K562 (cell line): ENCODE results near the gene RBM27. TPM values are rescaled to one million over a fixed set of nuclear protein-coding genes. Genes with fewer than 3 reads are reported as not detected.
A peak's percentile ranks its signal among the peaks of the same experiment; 100 is the strongest.

ENCODE experiments used
- ATAC-seq: fragments of 200-7000 bp; cut with Tn5 transposase; 3 replicates; pipeline ENCODE4 v1.9.1; 2020; ENCODE audit warnings: moderate library complexity
- BruUV-seq: library from RNA; stranded (reverse); fragments of 400-500 nt; replicated peaks from 2 replicates; lab custom pipeline; 2021; lab: Mats Ljungman, UMichigan
- CTCF ChIA-PET: fragments of 300-600 bp; formaldehyde crosslinking; extraction: SDS; loops from one replicate; lab custom pipeline; 2021; ENCODE audit warnings: low intra/inter-chr PET ratio; lab: Yijun Ruan, JAX
- POLR2A ChIA-PET: fragments of 300-600, 350-650 bp; sonication (Branson Sonifier 250); formaldehyde crosslinking; extraction: SDS; loops from one replicate; lab custom pipeline; 2021; ENCODE audit warnings: antibody characterized with exemption, inconsistent platforms; lab: Yijun Ruan, JAX
- DNase-seq, 4 experiments: peaks; one replicate each; pipeline versions ENCODE4 v3.0.0 to v3.0.0-alpha.2; 2011 to 2018; ENCODE audit warnings: low spot score in 3 of 4, mixed read lengths in 3 of 4; ENCODE audit errors: extremely low read depth in 1 of 4
- FAIRE-seq: peaks from 2 replicates; lab custom pipeline; 2011; peaks lifted over from hg19 to GRCh38; lab: Jason Lieb, UNC
- H2AFZ ChIP-seq: 2 replicates; pipeline ENCODE4 v1.6.0; 2011; ENCODE audit warnings: low read depth, low read length, control low read depth, inconsistent platforms
- H3K27ac ChIP-seq: fragments of 200-600 bp; 3 replicates; pipeline ENCODE4 v1.8.0; 2011; ENCODE audit warnings: low read depth, mild to moderate bottlenecking, control low read depth, inconsistent platforms, low read length, moderate library complexity, mixed read lengths; ENCODE audit errors: extremely low read depth
- H3K27me3 ChIP-seq, 2 experiments: fragments of 300-600 bp in 1 of 2; 2 replicates in 1 of 2; 3 replicates in 1 of 2; pipeline versions ENCODE4 v1.6.0 to v1.8.0; 2011; ENCODE audit warnings: inconsistent platforms in 2 of 2, low read length in 2 of 2, mild to moderate bottlenecking in 1 of 2, mixed read lengths in 1 of 2, moderate library complexity in 1 of 2; ENCODE audit not compliant: control insufficient read depth in 2 of 2, insufficient read depth in 2 of 2
- H3K36me3 ChIP-seq: fragments of 300-600 bp; 3 replicates; pipeline ENCODE4 v1.8.0; 2011; ENCODE audit warnings: mild to moderate bottlenecking, low read length, inconsistent platforms; ENCODE audit not compliant: control insufficient read depth, insufficient read depth
- H3K4me1 ChIP-seq, 2 experiments: fragments of 200-600 bp in 1 of 2; replicated peaks in 1 of 2; 2 replicates in 1 of 2; 3 replicates in 1 of 2; pipeline versions ENCODE4 v1.5.1 to v1.8.0; 2011; ENCODE audit warnings: inconsistent platforms in 2 of 2, low read length in 2 of 2, mild to moderate bottlenecking in 1 of 2, mixed read lengths in 1 of 2, moderate library complexity in 1 of 2; ENCODE audit not compliant: control insufficient read depth in 2 of 2, insufficient read depth in 2 of 2
- H3K4me2 ChIP-seq: 2 replicates; pipeline ENCODE4 v1.6.1; 2011; ENCODE audit warnings: low read length, control low read depth, inconsistent platforms, mixed read lengths; ENCODE audit not compliant: insufficient read depth
- H3K4me3 ChIP-seq: fragments of 200-600 bp; sonication (generic), shearing (Covaris generic); 2 replicates; pipeline ENCODE4 v1.5.1; 2016; ENCODE audit warnings: control low read depth, inconsistent platforms
- H3K79me2 ChIP-seq: fragments of 200-600 bp; 3 replicates; pipeline ENCODE4 v1.8.0; 2011; ENCODE audit warnings: low read length, inconsistent platforms; ENCODE audit not compliant: control insufficient read depth, insufficient read depth
- H3K9ac ChIP-seq, 2 experiments: 2 replicates each; pipeline versions ENCODE4 v1.6.0 to v1.6.1; 2011; ENCODE audit warnings: low read depth in 2 of 2, low read length in 2 of 2, control low read depth in 1 of 2, inconsistent platforms in 1 of 2, mild to moderate bottlenecking in 1 of 2, mixed read lengths in 1 of 2; ENCODE audit not compliant: insufficient read depth in 1 of 2
- H3K9me1 ChIP-seq: one replicate; pipeline ENCODE4 v1.6.0; 2011; ENCODE audit warnings: inconsistent platforms, mild to moderate bottlenecking, low read length, moderate library complexity; ENCODE audit not compliant: control insufficient read depth, insufficient read depth
- H3K9me3 ChIP-seq: replicated peaks from 2 replicates; pipeline ENCODE4 v1.5.1; 2011; ENCODE audit warnings: low read depth, low read length, inconsistent platforms; ENCODE audit not compliant: control insufficient read depth, insufficient read depth
- H4K20me1 ChIP-seq: replicated peaks from 2 replicates; pipeline ENCODE4 v1.6.1; 2011; ENCODE audit warnings: low read length, inconsistent platforms, mixed read lengths; ENCODE audit not compliant: control insufficient read depth, insufficient read depth
- ASH1L ChIP-seq: fragments of 450-650 bp; IDR thresholded peaks from 2 replicates; pipeline ENCODE4 v1.6.1; 2018; ENCODE audit warnings: borderline replicate concordance, mild to moderate bottlenecking, low read depth; ENCODE audit not compliant: partially characterized antibody
- BDP1 ChIP-seq: IDR thresholded peaks from 3 replicates; pipeline ENCODE4 v1.6.1; 2011; ENCODE audit not compliant: insufficient read length, insufficient read depth
- CBFA2T3 ChIP-seq: fragments of 450-650 bp; IDR thresholded peaks from 2 replicates; pipeline ENCODE4 v1.6.1; 2017
- E4F1 ChIP-seq: fragments of 250-450 bp; sonication (Bioruptor Pico); IDR thresholded peaks from 2 replicates; pipeline ENCODE4 v1.5.0; 2021; ENCODE audit warnings: mild to moderate bottlenecking, borderline replicate concordance
- HNRNPH1 ChIP-seq: fragments of 200-400 bp; formaldehyde crosslinking; optimal IDR thresholded peaks from 2 replicates; pipeline ENCODE3; 2017; ENCODE audit warnings: low read depth, mild to moderate bottlenecking, low read length, moderate library complexity
- HNRNPUL1 ChIP-seq: fragments of 200-400 bp; formaldehyde crosslinking; IDR thresholded peaks from 2 replicates; pipeline ENCODE4 v1.6.1; 2017; ENCODE audit warnings: low read length
- HOMEZ ChIP-seq: fragments of 250-450 bp; sonication (Bioruptor Pico); IDR thresholded peaks from 2 replicates; pipeline ENCODE4 v1.4.0; 2020; ENCODE audit warnings: mild to moderate bottlenecking, moderate library complexity
- KAT7 ChIP-seq: sonication (generic); formaldehyde crosslinking; IDR thresholded peaks from 2 replicates; pipeline ENCODE4 v1.8.0; 2022; ENCODE audit warnings: missing genetic modification reagents, mild to moderate bottlenecking, borderline replicate concordance
- MBD2 ChIP-seq: sonication (generic); IDR thresholded peaks from 2 replicates; pipeline ENCODE4 v1.6.1; 2016; ENCODE audit warnings: low read depth, borderline replicate concordance
- PCBP2 ChIP-seq: fragments of 200-400 bp; formaldehyde crosslinking; IDR thresholded peaks from 2 replicates; pipeline ENCODE4 v1.6.1; 2018; ENCODE audit warnings: low read length, low read depth, mild to moderate bottlenecking, moderate library complexity; ENCODE audit not compliant: poor library complexity, severe bottlenecking
- POLR2G ChIP-seq: fragments of 200-400 bp; formaldehyde crosslinking; IDR thresholded peaks from 2 replicates; pipeline ENCODE4 v1.6.1; 2017; ENCODE audit warnings: low read depth, mild to moderate bottlenecking, antibody characterized with exemption, low read length, moderate library complexity
- PURB ChIP-seq: sonication (generic); formaldehyde crosslinking; IDR thresholded peaks from 2 replicates; pipeline ENCODE4 v1.9.0; 2021; ENCODE audit warnings: low read depth, mild to moderate bottlenecking, missing genetic modification reagents
- RBFOX2 ChIP-seq: fragments of 200-400 bp; formaldehyde crosslinking; IDR thresholded peaks from 2 replicates; pipeline ENCODE4 v1.6.1; 2017; ENCODE audit warnings: low read depth, mild to moderate bottlenecking, low read length, moderate library complexity
- VEZF1 ChIP-seq: fragments of 200-800 bp; sonication (Bioruptor generic); IDR thresholded peaks from 2 replicates; pipeline ENCODE4 v1.6.1; 2017; ENCODE audit warnings: missing genetic modification characterization, missing compliant biosample characterization
- ZNF280A ChIP-seq: fragments of 450-650 bp; IDR thresholded peaks from 2 replicates; pipeline ENCODE4 v1.6.1; 2018; ENCODE audit warnings: mild to moderate bottlenecking, low read depth; ENCODE audit not compliant: partially characterized antibody
- WGBS: fragments of 100-300 bp; shearing (Covaris generic); methylation state at CpG from one replicate; pipeline ENCODE4 v1.1.6; 2016; ENCODE audit warnings: low coverage, mixed read lengths; ENCODE audit not compliant: insufficient coverage; ENCODE audit errors: missing lambda C conversion rate; 5-methylcytosine and 5-hydroxymethylcytosine counted together
- in situ Hi-C: fragments of 300-500 bp; cut with MboI; formaldehyde crosslinking; loops from 4 replicates; pipeline ENCODE4 v1.15.0; 2018; ENCODE audit warnings: inconsistent platforms, mixed read lengths
- intact Hi-C: fragments of 100-400 bp; cut with micrococcal nuclease; formaldehyde crosslinking; loops from 2 replicates; pipeline ENCODE4 v1.14.2; 2022
- polyA plus RNA-seq, 8 experiments: library from polyadenylated mRNA; depleted of rRNA in 4 of 8; stranded (reverse) in 5 of 8; unstranded in 3 of 8; fragments of >200 nt; fragmentation: Nextera tagmentation in 2 of 8; fragmentation: Illumina TruSeq in 1 of 8; extraction: Ambion mirVana in 2 of 8; extraction: Trizol in 1 of 8; gene quantifications; 2 replicates each; pipeline versions ENCODE4 v1.2.1 to v1.2.3, GENCODE V29; 2011 to 2014; ENCODE audit warnings: inconsistent platforms in 1 of 8, missing spikeins in 1 of 8
- total RNA-seq, 7 experiments: library from RNA; depleted of rRNA in 6 of 7; stranded (reverse); fragments of >200 nt in 6 of 7; fragmentation: Illumina TruSeq in 2 of 7; extraction: Trizol in 2 of 7; gene quantifications; 2 replicates each; pipeline versions ENCODE4 v1.2.1 to v1.2.3, GENCODE V29; 2011 to 2021; ENCODE audit warnings: low replicate concordance in 1 of 7

Gene RBM27
- total and polyA plus RNA-seq, 9 of the 15 experiments (the other 6 are each of a cell fraction or from before 2014, with no cell fraction given) = 5.3 to 45.4 (median 29.1) TPM

- Histone ChIP-seq H2AFZ (no peak overlapping the region), H3K27me3 (no peaks in the 10 kb centered on the region), H3K4me2 (peak overlapping the region; percentile 80), H3K4me3 (peak overlapping the region; percentile 62), H3K9me3 (no peaks in the 10 kb centered on the region), H3K27ac (peak overlapping the region; percentile 68), H3K4me1 (peaks cover 17 to 20% of the 10 kb centered on the region in 2 experiments; a peak in 4 of 5 replicates), H3K79me2 (peaks cover 56% of the 10 kb centered on the region), H3K36me3 (peaks cover 5% of the 10 kb centered on the region; the same call in 2 of the 3 replicates), H4K20me1 (peaks cover 5% of the 10 kb centered on the region; the same call in 1 of the 2 replicates), H3K9ac (peak overlapping the region; percentile 73 to 95), H3K9me1 (no peaks in the 10 kb centered on the region)
- ChIA-PET POLR2A (interaction anchor here (0.7 to 1.4 kb wide), 4 partner anchors 10 to 34 kb away, joined by 3 to 11 read pairs (median 3); partner anchors contain the start of gene LARS1), CTCF (no interaction called here)
- intact Hi-C loops (loop anchor here (1.0 kb wide), 1 partner anchor 22 kb away; the partner anchor contains the start of gene LARS1), in situ Hi-C loops (loop anchor here (10.0 kb wide), 1 partner anchor 369 kb away; the partner anchor contains the start of gene PRELID2)
- WGBS = 0% methylated on average over 7 of the region's 21 CpGs
- FAIRE-seq (no peak), ATAC-seq (peak; percentile 64), DNase-seq (peak in 2 of 4 experiments; percentile 88)
- no TSS peak for BruUV-seq
- TF ChIP-seq ZNF280A (no peak), VEZF1 (CRISPR knock-in tag) (peak; percentile 67), MBD2 (no peak), HNRNPUL1 (no peak), PURB (CRISPR knock-in tag) (no peak), RBFOX2 (no peak), POLR2G (no peak), CBFA2T3 (no peak), ASH1L (no peak), PCBP2 (no peak), KAT7 (CRISPR knock-in tag) (0 out of 2 replicates have a peak, but pooled peaks have one; percentile 13), BDP1 (no peak), HOMEZ (CRISPR knock-in tag) (no peak), HNRNPH1 (no peak), E4F1 (CRISPR knock-in tag) (no peak)
These were observed 427 bp downstream of the RBM27 start for GRCh38 chr5:146203872-146204192.
